Heart right ventricle (tissue), 16 donors: ENCODE results near the gene ADGRA3. TPM values are rescaled to one million over a fixed set of nuclear protein-coding genes. Genes with fewer than 3 reads are reported as not detected.

Experiments
- ATAC-seq, 8 donors: fragments of 200-7000 bp; cut with Tn5 transposase; one replicate each; pipeline ENCODE4 v1.9.1; 2020; ENCODE audit warnings: mild to moderate bottlenecking in 8 of 8, moderate library complexity in 8 of 8, moderate number of reproducible peaks in 1 of 8
- DNase-seq, 2 donors: peaks; one replicate each; pipeline ENCODE4 v3.0.0-alpha.2; 2020
- H3K27ac ChIP-seq, 10 donors: fragments of 200-600 bp; sonication (generic) in 2 of 10; one replicate each; pipeline versions ENCODE4 v1.5.0 to v1.8.0; 2020 to 2022; ENCODE audit warnings: mild to moderate bottlenecking in 3 of 10
- H3K27me3 ChIP-seq, 7 donors: fragments of 200-600 bp; one replicate each; pipeline ENCODE4 v1.8.0; 2021 to 2022; ENCODE audit warnings: mild to moderate bottlenecking in 2 of 7
- H3K36me3 ChIP-seq, 9 donors: fragments of 200-600 bp; sonication (generic) in 1 of 9; one replicate each; pipeline versions ENCODE4 v1.5.0 to v1.8.0; 2020 to 2022; ENCODE audit warnings: mild to moderate bottlenecking in 2 of 9
- H3K4me1 ChIP-seq, 9 donors: fragments of 200-600 bp; sonication (generic) in 1 of 9; one replicate each; pipeline versions ENCODE4 v1.5.0 to v1.8.0; 2020 to 2022; ENCODE audit warnings: mild to moderate bottlenecking in 4 of 9
- H3K4me3 ChIP-seq, 10 donors: fragments of 200-600 bp; sonication (generic) in 2 of 10; one replicate each; pipeline versions ENCODE4 v1.5.0 to v1.8.0; 2020 to 2022; ENCODE audit warnings: mild to moderate bottlenecking in 7 of 10, moderate library complexity in 2 of 10
- H3K9me3 ChIP-seq, 11 donors: fragments of 200-600 bp in 10 of 11; sonication (generic) in 2 of 11; one replicate each; pipeline versions ENCODE4 v1.5.0 to v1.8.0; 2013 to 2022; ENCODE audit warnings: mild to moderate bottlenecking in 2 of 11, control low read depth in 1 of 11, moderate library complexity in 1 of 11
- WGBS, 2 donors: extraction: QIAGEN DNeasy Blood & Tissue Kit; methylation state at CpG; one replicate each; pipeline ENCODE4 v1.1.7; 2013; ENCODE audit warnings: inconsistent platforms in 1 of 2; 5-methylcytosine and 5-hydroxymethylcytosine counted together
- intact Hi-C, 10 donors: fragments of 100-400 bp; cut with DNase I; formaldehyde crosslinking; loops; one replicate each; pipeline versions ENCODE4 v1.11.1 to v1.14.2; 2022
- polyA plus RNA-seq, 2 donors: library from polyadenylated mRNA; stranded (reverse); fragments of 200-250 nt; gene quantifications; one replicate each; pipeline ENCODE4 v1.2.3, GENCODE V29; 2013
- total RNA-seq, 10 donors: library from RNA; stranded (reverse); fragmentation: NEBNext Ultra II Directional in 3 of 10; extraction: Animal tissue kit (Norgen Biotek cat#: 25700) in 3 of 10; gene quantifications; one replicate each; pipeline versions ENCODE4 v1.2.1 to v1.2.4, GENCODE V29; 2021 to 2023
- TF ChIP-seq, protein P1 (sequence below), 9 donors: fragments of 200-600 bp; sonication (generic) in 2 of 9; IDR thresholded peaks; one replicate each; pipeline versions ENCODE4 v1.5.0 to v1.8.0; 2021 to 2022; ENCODE audit warnings: antibody characterized with exemption in 9 of 9, mild to moderate bottlenecking in 5 of 9, moderate library complexity in 1 of 9
- donor health status: Arrhythmogenic right ventricular cardiomyopathy.
- donor health status: ischemic (EF 13 %, LVEDD 7.1; RV severe dilation, severe dysfunction).
- donor health status: healthy with polysubstance abuse.
- donor health status: DM: no; HTN: yes; CAD: no.
- donor health status: DM: no; HTN: no; CAD: no.
- donor health status: ischemic (EF 25% LVEDD 6.9; RV normal size, moderate dysfunction).
- donor health status: ischemic (EF 25% LVEDD 5.7; RV mildly dilated, moderate dysfunction).
- donor health status: healthy.
- donor health status: DM: yes; HTN: yes; CAD: no.
- donor health status: Ischemic cardiomyopathy.
- donor health status: ischemic (EF 35%, LVEDD 5.7; RV mildly dilated, moderate dysfunction).
- donor health status: nonischemic (EF 11% LVEDD 7.7; RV severe dilation, severe dysfunction).
- donor health status: DM: yes; HTN: yes; CAD: no.
- donor health status: PGD.
- donor health status: ischemic (EF 29% LVEDD 5.4; RV normal size, mild dysfunction).
- donor health status: nonischemic (EF 23%, LVEDD 6.1; RV moderate dilation, normal function).

The ADGRA3 gene
- total and polyA plus RNA-seq, 12 donors, result 4.9 to 29.5 (median 20.8) TPM

DNA sequence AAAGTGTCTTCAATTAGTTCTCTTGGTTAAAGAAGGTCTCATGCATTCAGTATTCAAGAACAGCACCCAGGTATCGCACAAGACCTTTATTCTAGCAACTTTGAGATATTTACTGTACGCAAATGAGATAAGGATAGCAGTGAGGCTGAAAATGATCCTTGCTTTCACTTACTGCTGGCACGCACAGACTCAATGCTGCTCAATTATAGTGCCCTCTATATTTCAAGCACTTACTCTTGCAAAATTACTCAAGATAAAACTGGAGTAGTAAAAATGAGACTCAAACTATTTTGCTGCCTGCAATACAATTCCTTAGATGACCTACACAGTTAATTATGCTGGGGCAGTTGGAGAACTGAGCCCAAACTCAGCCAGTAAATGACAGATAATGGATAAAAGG is 60.9 kb downstream of the ADGRA3 start:
- Histone ChIP-seq H3K27ac (no peak overlapping the region), H3K4me1 (peaks cover 0 to 16% (median 0%) of the 10 kb centered on the region in 9 donors), H3K9me3 (no peaks in the 10 kb centered on the region), H3K27me3 (no peaks in the 10 kb centered on the region), H3K4me3 (no peak overlapping the region), H3K36me3 (peaks cover 0 to 3% (median 0%) of the 10 kb centered on the region in 9 donors)
- DNase-seq (no peak), ATAC-seq (peak in 2 of 8 donors; percentile 35 to 69)
- TF ChIP-seq, protein P1, sequence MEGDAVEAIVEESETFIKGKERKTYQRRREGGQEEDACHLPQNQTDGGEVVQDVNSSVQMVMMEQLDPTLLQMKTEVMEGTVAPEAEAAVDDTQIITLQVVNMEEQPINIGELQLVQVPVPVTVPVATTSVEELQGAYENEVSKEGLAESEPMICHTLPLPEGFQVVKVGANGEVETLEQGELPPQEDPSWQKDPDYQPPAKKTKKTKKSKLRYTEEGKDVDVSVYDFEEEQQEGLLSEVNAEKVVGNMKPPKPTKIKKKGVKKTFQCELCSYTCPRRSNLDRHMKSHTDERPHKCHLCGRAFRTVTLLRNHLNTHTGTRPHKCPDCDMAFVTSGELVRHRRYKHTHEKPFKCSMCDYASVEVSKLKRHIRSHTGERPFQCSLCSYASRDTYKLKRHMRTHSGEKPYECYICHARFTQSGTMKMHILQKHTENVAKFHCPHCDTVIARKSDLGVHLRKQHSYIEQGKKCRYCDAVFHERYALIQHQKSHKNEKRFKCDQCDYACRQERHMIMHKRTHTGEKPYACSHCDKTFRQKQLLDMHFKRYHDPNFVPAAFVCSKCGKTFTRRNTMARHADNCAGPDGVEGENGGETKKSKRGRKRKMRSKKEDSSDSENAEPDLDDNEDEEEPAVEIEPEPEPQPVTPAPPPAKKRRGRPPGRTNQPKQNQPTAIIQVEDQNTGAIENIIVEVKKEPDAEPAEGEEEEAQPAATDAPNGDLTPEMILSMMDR (IDR thresholded peaks at IDR 0.05), result no peak
- 53 to 62% methylated on average over 3 of the region's 3 CpGs for WGBS, 2 donors
- intact Hi-C loops, result no loop called here

DNA sequence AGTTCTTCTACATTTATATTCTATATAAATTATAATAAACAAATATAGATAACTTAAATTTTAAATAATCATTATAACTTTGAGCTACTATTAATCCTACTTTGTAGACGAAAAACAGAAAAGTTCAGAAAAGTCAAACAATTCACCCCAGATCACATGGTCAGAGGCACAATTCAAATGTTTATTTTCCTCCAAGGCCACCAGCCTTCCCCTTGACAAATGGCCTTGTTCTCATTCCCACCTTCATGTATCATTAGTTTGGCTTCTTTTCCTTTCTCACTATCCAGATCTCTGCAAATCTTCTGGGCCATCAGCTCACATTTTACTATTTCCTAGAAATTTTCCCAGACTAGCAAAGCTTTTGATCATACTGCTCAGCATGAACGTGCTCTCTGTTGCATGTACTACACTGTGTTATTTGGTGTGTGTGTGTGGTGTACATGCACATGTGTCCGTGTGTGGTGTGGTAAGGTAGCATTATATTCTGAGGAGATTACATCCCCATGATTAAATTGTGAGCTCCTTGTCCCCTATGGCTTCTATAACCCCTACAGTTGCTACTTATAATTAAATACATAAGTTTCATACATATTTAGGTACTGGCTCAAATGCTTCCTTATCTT is 61.5 kb downstream of the ADGRA3 start:
- peaks cover 0 to 16% (median 0%) of the 10 kb centered on the region in 9 donors for H3K4me1 ChIP-seq
- H3K9me3 ChIP-seq, result no peaks in the 10 kb centered on the region
- peaks cover 0 to 3% (median 0%) of the 10 kb centered on the region in 9 donors for H3K36me3 ChIP-seq
- no peak for ATAC-seq
- no peak for DNase-seq
- H3K4me3 ChIP-seq, result no peak overlapping the region
- no peaks in the 10 kb centered on the region for H3K27me3 ChIP-seq
- intact Hi-C loops, result no loop called here
- H3K27ac ChIP-seq, result no peak overlapping the region
- 89% methylated on average over 3 of the region's 3 CpGs for WGBS, 2 donors
- TF ChIP-seq, protein P1 (IDR thresholded peaks at IDR 0.05), result no peak

- ATAC-seq (no peak), DNase-seq (no peak)
- Histone ChIP-seq H3K27me3 (no peaks in the 10 kb centered on the region), H3K9me3 (no peaks in the 10 kb centered on the region), H3K36me3 (peaks cover 0 to 57% (median 0%) of the 10 kb centered on the region in 9 donors), H3K27ac (no peak overlapping the region), H3K4me1 (no peaks in the 10 kb centered on the region), H3K4me3 (no peak overlapping the region)
- WGBS, 2 donors, result 94 to 95% methylated on average over 6 of the region's 6 CpGs
- TF ChIP-seq, protein P1 (IDR thresholded peaks at IDR 0.05), result no peak
- intact Hi-C loops, result no loop called here
Measured at GRCh38 chr4:22444813-22445212, 71.1 kb downstream of the ADGRA3 start.

DNA sequence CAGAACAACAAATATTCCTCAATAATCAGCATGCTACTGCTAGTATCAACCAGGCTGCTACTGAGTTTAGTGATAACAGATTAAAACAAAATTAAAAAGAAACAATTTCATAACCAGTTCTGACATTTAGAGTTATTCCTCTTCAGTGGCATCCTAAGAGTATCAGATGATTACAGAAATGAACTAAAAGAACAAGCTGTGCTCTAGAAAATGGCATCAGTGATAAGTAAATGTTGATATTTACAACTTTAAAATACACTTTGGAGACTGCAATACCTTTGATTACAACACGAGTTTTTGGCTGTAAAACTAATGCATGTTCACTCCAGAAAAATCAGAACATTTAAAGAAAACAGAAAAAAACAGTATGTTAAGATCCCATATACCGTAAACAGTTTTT is 72.9 kb downstream of the ADGRA3 start:
- Histone ChIP-seq H3K36me3 (peaks cover 0 to 56% (median 0%) of the 10 kb centered on the region in 9 donors), H3K27ac (no peak overlapping the region), H3K4me3 (no peak overlapping the region), H3K9me3 (no peaks in the 10 kb centered on the region), H3K27me3 (no peaks in the 10 kb centered on the region), H3K4me1 (no peaks in the 10 kb centered on the region)
- TF ChIP-seq, protein P1 (IDR thresholded peaks at IDR 0.05), result no peak
- WGBS, 2 donors, result 72 to 89% methylated on average over 2 of the region's 2 CpGs
- DNase-seq, result no peak
- intact Hi-C loops, result no loop called here
- no peak for ATAC-seq
